KBM-7 (cell line): Measurements from ENCODE around the gene LILRB1.
"Not testable (repeated sequence)": the region's sequence is repeated elsewhere in the genome, so short reads cannot be mapped to it uniquely, and the experiment has no call there.

ENCODE experiments used
- DNase-seq: peaks from one replicate; pipeline ENCODE4 v3.0.0-alpha.2; 2015
- in situ Hi-C: fragments of 300-500 bp; cut with MboI; formaldehyde crosslinking; loops from 2 replicates; pipeline ENCODE4 v1.14.3; 2020; ENCODE audit warnings: low sequenced_read_pairs, low pct_unique_long_range_greater_than_20kb, mixed read lengths

The LILRB1 gene

GRCh38 chr19:54622431-54622830 is 7.9 kb upstream of the LILRB1 start:
- in situ Hi-C loops, result no loop called here
- DNase-seq, result no peak

GRCh38 chr19:54624234-54624633 is 6.0 kb upstream of the LILRB1 start:
- in situ Hi-C loops, DNase-seq: not testable (repeated sequence)

GRCh38 chr19:54624934-54625730 is 5.2 kb upstream of the LILRB1 start:
- DNase-seq, in situ Hi-C loops: not testable (repeated sequence)

- in situ Hi-C loops, result no loop called here
- DNase-seq, result no peak
These were observed 3.5 kb upstream of the LILRB1 start for GRCh38 chr19:54626757-54627156.

- DNase-seq, in situ Hi-C loops: not testable (repeated sequence)
These were observed 2.4 kb upstream of the LILRB1 start for GRCh38 chr19:54627912-54628311.

- DNase-seq, result no peak
- in situ Hi-C loops, result no loop called here
These were observed 498 bp downstream of the LILRB1 start for GRCh38 chr19:54630782-54631181.

GRCh38 chr19:54631489-54632337 is 1.4 kb downstream of the LILRB1 start:
- DNase-seq, in situ Hi-C loops: not testable (repeated sequence)

GRCh38 chr19:54632517-54632916 is 2.2 kb downstream of the LILRB1 start:
- in situ Hi-C loops, DNase-seq: not testable (repeated sequence)

- in situ Hi-C loops, result no loop called here
- no peak for DNase-seq
These were observed 3.1 kb downstream of the LILRB1 start for GRCh38 chr19:54633401-54633800.

GRCh38 chr19:54636081-54636480 is 5.8 kb downstream of the LILRB1 start:
- DNase-seq, in situ Hi-C loops: not testable (repeated sequence)

- no peak for DNase-seq
- in situ Hi-C loops, result no loop called here
These were observed 8.4 kb downstream of the LILRB1 start for GRCh38 chr19:54638683-54639082.

GRCh38 chr19:54642953-54643352 is 12.7 kb downstream of the LILRB1 start:
- DNase-seq, in situ Hi-C loops: not testable (repeated sequence)

- DNase-seq, in situ Hi-C loops: not testable (repeated sequence)
These were observed 13.3 kb downstream of the LILRB1 start for GRCh38 chr19:54643583-54643982.

GRCh38 chr19:54644056-54644455 is 13.8 kb downstream of the LILRB1 start:
- DNase-seq, result no peak
- in situ Hi-C loops, result no loop called here

- in situ Hi-C loops, result no loop called here
- no peak for DNase-seq
These were observed 16.1 kb downstream of the LILRB1 start for GRCh38 chr19:54646331-54646841.

GRCh38 chr19:54648129-54648528 is 17.8 kb downstream of the LILRB1 start:
- DNase-seq, result no peak
- in situ Hi-C loops, result no loop called here

- no peak for DNase-seq
- in situ Hi-C loops, result no loop called here
These were observed 19.9 kb downstream of the LILRB1 start for GRCh38 chr19:54650108-54650655.

- DNase-seq, result peak; percentile 30
- in situ Hi-C loops, result no loop called here
These were observed 23.0 kb downstream of the LILRB1 start for GRCh38 chr19:54653181-54653809.
